Measurements from ENCODE around the gene MSI2. TPM values are rescaled to one million over a fixed set of nuclear protein-coding genes. Genes with fewer than 3 reads are reported as not detected.

The MSI2 gene
- total RNA-seq, 1 donor from 2014 or later: 60.6 TPM

DNA sequence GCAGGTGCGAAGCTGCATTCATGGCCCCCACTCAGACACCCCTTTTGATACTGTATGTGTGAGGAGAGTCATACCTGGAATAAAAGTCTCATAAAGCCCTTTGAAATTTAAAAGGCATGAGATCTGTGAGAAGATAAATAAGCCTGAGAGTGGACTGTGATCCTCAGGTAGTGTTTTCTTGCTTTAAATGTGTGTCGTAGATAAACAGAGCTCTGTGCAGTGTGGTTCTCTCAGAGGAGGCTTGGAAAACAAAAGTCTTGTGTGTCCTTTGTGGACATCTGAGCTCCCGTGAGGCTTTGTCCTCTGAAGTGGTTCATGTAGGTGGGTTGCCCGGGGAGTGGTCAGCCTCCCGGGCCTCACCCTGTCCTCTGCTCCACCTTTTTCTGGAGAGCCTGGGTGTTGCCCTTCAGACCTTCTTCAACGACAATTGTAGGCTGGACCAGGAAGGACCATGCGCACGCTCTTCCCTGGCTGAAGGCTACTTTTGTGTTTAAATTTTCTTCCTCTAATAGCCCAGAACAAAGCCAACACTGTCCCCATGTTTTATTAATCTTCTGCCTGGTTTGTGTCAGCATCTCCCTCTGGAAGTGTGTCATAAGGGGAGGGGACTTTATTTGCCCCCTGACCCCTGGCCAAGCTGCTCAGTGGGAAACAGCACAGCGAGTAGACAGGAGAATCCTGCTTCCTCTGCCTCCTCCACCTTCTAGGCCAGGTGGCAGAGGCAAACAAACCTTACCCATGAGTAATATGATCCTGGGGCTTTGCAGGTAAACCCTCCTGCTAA, 151.2 kb downstream of the MSI2 start:
- H3K27ac Mint-ChIP-seq (ENCODE audit: unreplicated experiment): peak overlapping the region; percentile 55
- H3K27me3 Mint-ChIP-seq (ENCODE audit: unreplicated experiment): peaks cover 2% of the 10 kb centered on the region
- H3K4me3 Mint-ChIP-seq (ENCODE audit: unreplicated experiment): no peak overlapping the region
- peaks cover 34% of the 10 kb centered on the region for H3K4me1 Mint-ChIP-seq (ENCODE audit: unreplicated experiment)
- no peak for DNase-seq (ENCODE audit: low spot score)
- no peak for TF ChIP-seq CTCF (IDR thresholded peaks at IDR 0.05; ENCODE audit: unreplicated experiment)
- no peaks in the 10 kb centered on the region for H3K36me3 Mint-ChIP-seq (ENCODE audit: low read depth, unreplicated experiment)
- no peaks in the 10 kb centered on the region for H3K9me3 Mint-ChIP-seq (ENCODE audit: unreplicated experiment)

- TF ChIP-seq CTCF (IDR thresholded peaks at IDR 0.05; ENCODE audit: unreplicated experiment): no peak
- H3K4me1 Mint-ChIP-seq (ENCODE audit: unreplicated experiment): peaks cover 34% of the 10 kb centered on the region
Observed at GRCh38 chr17:57408071-57408811, 151.9 kb downstream of the MSI2 start.

GRCh38 chr17:57410169-57410568, 153.8 kb downstream of the MSI2 start:
- peaks cover 4% of the 10 kb centered on the region for H3K27me3 Mint-ChIP-seq (ENCODE audit: unreplicated experiment)
- no peak for TF ChIP-seq CTCF (IDR thresholded peaks at IDR 0.05; ENCODE audit: unreplicated experiment)
- H3K27ac Mint-ChIP-seq (ENCODE audit: unreplicated experiment): no peak overlapping the region
- H3K4me3 Mint-ChIP-seq (ENCODE audit: unreplicated experiment): no peak overlapping the region
- H3K36me3 Mint-ChIP-seq (ENCODE audit: low read depth, unreplicated experiment): no peaks in the 10 kb centered on the region
- H3K4me1 Mint-ChIP-seq (ENCODE audit: unreplicated experiment): peaks cover 34% of the 10 kb centered on the region
- DNase-seq (ENCODE audit: low spot score): no peak
- no peaks in the 10 kb centered on the region for H3K9me3 Mint-ChIP-seq (ENCODE audit: unreplicated experiment)

More at GRCh38 chr17:57408071-57408811, 151.9 kb downstream of the MSI2 start:
- Mint-ChIP-seq H3K27ac (ENCODE audit: unreplicated experiment) (peak overlapping the region; percentile 4), H3K4me3 (ENCODE audit: unreplicated experiment) (peak overlapping the region; percentile 53), H3K9me3 (ENCODE audit: unreplicated experiment) (no peaks in the 10 kb centered on the region), H3K27me3 (ENCODE audit: unreplicated experiment) (peaks cover 2% of the 10 kb centered on the region), H3K36me3 (ENCODE audit: low read depth, unreplicated experiment) (no peaks in the 10 kb centered on the region)
- DNase-seq (ENCODE audit: low spot score): no peak

DNA sequence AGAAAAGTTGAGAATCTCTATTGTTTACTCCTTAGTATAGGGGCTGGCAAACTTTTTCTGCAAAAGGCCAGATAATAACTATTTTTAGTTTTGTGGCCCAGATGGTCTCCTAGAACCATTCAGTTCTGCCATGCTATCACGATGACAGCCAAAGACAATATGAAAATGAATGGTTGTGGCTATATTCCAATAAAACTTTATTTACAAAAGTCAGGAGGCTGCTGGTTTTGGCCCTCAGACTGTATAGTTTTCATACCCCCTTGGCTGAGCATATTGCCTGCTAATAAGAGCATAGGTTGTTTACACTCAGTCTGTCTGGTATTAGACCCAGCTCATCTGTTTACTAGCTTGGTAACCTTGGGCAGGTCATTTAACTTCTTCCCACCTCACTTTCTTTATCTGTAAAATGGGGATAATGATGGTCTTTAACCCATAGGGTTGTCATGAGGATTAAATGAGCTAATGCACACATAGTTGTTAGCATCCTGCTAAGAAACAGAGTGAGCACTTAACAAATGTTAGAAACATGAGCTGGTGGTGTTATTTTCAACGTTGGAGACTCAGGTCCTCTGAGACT, 156.3 kb downstream of the MSI2 start:
- no peaks in the 10 kb centered on the region for H3K36me3 Mint-ChIP-seq (ENCODE audit: low read depth, unreplicated experiment)
- no peak overlapping the region for H3K4me3 Mint-ChIP-seq (ENCODE audit: unreplicated experiment)

More for the DNA sequence above, 156.3 kb downstream of the MSI2 start:
- Mint-ChIP-seq H3K9me3 (ENCODE audit: unreplicated experiment) (no peaks in the 10 kb centered on the region), H3K4me1 (ENCODE audit: unreplicated experiment) (peaks cover 14% of the 10 kb centered on the region), H3K27me3 (ENCODE audit: unreplicated experiment) (peaks cover 6% of the 10 kb centered on the region), H3K27ac (ENCODE audit: unreplicated experiment) (no peak overlapping the region)
- TF ChIP-seq CTCF (IDR thresholded peaks at IDR 0.05; ENCODE audit: unreplicated experiment): no peak
- DNase-seq (ENCODE audit: low spot score): no peak

Data from endothelial cell (in vitro differentiated cells).